ENCODE measurements around the gene PLOD3.

The PLOD3 gene

GRCh38 chr7:101238226-101239182 is 21.1 kb upstream of the PLOD3 start:
- no peak for DNase-seq (ENCODE audit: low read depth in 2 of 2)

DNA sequence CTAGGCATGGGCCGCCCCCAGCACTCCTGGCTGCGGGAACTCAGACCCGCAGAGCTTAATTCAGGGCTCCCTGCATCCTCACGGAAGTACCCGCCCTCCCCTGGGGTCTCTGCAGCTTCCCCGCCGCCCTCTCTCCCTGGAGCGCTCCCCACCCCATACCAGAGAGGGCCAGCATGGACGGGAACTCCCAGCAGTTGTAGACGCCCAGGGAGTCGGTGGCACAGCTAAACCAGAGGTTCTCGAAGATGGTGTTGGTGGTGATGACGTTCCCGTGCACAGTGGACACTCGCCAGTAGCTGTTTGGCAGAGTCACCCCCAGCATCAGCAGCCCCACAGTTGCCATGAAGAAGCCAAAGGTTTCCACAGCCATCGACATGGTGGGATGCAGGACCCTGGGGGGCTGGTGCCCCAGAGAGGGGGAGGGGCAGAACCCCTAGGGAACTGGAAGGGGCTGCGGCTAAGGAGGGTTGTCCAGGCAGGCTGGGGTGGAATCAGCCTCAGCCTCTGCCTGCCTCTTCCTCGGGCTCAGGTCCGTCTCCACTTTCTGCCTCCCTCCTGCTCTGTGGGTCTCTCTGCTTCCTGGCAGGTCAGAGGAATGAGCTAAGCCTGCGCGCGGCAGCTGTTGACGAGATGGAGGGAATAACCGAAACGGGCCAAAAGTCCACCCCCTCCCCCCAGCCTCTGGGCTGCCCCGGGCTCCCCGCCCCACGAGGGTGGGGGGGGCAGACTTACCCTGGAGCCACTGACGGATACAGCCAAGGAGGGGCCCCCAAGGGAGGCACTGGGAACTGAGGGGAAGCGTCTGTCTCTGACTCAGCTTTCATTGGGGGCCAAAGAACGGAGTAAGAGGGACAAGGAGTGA is 20.1 kb upstream of the PLOD3 start, which contains the start of gene CLDN15:
TSS of gene CLDN15 (minus strand) at position 597 of the 862 bp plus-strand sequence. CDS start at position 376, 221 bp downstream.
- no peak for DNase-seq (ENCODE audit: low read depth in 2 of 2)

GRCh38 chr7:101236292-101236835 is 19.0 kb upstream of the PLOD3 start:
- no peak for DNase-seq (ENCODE audit: low read depth in 2 of 2)

DNA sequence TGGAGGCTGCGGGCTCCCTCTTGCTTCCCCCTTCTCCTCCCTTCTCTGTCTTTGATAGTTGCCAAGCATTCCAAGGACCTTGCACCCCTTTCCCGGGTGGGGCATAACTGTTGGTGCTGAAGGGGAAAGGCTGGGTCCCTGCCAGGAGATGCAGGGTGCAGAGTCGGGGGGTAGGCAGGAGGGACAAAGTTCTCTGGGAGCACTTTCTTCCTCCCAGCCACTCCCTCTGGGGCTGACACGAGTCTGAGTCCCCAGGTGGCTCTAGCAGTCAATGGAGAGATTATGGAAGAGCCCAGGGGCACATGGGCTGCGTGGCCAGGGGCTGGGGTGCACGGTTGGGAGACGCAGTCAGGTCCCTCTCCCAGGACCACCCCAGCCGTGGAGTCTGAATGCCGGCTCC is 18.1 kb upstream of the PLOD3 start:
- no peak for DNase-seq (ENCODE audit: low read depth in 2 of 2)

DNA sequence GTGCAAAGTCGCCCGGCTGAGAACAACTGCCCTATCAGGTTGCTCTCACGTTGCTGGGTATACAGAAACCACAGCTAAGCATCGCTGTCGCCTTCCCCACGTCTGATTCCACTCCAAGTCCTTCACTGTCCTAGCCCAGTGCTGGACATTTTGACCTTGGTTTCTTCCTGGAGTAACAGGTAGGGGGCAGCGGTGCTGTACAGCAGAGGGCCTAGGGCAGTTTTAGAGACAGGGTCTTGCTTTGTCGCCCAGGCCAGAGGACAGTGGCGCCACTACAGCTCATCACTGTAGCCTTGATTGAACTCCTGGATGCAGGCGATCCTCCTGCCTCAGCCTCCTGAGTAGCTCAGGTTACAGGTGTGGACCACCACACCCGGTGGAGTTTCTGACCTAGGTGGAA is 17.7 kb upstream of the PLOD3 start:
- DNase-seq (ENCODE audit: low read depth in 2 of 2), result no peak

DNA sequence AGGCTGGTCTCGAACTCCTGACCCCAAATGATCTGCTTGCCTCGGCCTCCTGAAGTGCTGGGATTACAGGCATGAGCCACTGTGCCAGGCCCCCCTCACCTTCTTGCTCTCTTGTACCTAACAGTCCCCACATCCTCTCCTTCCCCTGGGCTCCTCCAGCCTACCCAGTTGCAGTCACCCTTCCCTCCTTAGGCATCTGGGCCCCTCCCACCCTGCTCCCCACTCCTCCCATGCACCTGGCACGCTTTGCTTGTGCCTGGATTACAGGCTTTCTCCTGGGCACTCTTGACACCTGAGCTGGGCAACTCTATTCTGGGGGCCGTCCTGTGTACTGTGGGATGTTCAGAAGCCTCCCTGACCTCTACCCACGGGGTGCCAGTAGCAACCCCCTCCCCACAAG is 17.3 kb upstream of the PLOD3 start:
- no peak for DNase-seq (ENCODE audit: low read depth in 2 of 2)

- DNase-seq (ENCODE audit: low read depth in 2 of 2), result no peak
Measured at GRCh38 chr7:101233907-101234547, 16.6 kb upstream of the PLOD3 start.

DNA sequence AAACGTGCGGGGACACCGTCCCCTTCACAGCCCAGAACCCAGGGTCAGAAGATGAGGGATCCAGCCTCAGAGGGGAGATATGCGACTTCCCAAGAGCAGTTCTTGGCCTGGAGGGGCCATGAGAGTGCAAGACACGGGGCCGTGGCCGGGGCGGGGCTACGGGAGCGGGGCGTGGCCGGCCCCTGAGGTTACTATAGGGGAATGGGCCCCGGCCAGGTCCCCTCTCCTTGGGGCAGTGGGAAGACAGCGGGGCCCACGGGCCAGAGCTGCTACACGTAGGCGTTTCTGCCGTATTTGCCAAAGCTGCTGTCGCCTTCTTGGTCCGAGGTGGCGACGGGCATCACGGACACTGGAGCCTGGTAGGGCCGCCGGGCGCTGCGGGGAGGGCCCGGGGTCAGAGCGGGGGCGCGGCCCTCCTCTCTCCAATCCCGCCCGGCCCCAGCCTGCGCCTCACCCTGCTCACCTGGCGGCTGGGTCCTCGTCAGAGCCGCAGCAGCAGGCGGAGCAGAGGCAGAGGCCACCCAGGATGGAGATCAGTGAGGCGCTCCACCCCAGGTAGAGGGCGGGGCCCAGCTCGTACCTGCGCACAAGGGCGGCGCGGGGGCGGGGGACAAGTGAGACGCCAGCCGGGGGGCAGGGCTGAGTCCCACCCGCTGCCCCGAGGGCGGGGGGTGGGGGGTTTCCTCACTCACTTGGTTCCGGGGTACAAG is 14.9 kb upstream of the PLOD3 start:
- DNase-seq (ENCODE audit: low read depth in 2 of 2), result no peak

- no peak for DNase-seq (ENCODE audit: low read depth in 2 of 2)
Measured at GRCh38 chr7:101231644-101232043, 14.3 kb upstream of the PLOD3 start.

DNA sequence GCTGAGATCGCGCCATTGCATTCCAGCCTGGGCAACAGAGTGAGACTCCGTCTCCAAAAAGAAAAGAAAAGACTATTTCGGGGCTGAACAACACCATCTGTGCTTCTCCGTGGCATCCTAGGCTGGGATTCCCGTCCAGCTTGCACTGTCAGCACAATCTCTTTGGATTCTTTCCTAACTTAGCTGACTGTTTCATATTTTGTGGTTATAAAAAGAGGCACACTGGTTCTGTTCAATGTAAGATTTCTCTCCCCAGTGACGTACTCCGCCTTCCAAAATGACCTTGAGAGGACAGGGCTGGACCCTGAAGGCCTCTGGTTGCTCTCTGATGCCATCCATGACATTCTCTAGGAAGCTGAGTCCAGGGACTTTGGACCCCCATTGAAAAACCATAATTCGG is 9.3 kb upstream of the PLOD3 start:
- DNase-seq (ENCODE audit: low read depth in 2 of 2), result no peak

DNA sequence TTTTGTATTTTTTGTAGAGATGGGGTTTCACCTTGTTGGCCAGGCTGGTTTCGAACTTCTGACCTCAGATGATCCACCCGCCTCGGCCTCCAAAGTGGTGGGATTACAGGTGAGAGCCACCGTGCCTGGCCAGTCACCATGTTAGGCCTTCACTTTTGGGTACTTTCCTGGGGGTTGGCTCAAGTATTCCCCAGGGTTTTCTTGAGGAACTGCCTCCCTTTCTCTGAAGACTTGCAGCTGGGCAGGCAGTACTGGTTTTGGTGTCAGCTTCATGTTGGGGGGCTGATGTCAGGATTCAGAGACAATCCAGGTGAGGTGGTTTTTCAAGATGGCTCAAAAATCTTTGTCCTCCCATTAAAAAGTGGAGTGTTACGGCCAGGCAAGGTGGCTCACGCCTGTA is 8.3 kb upstream of the PLOD3 start:
- DNase-seq (ENCODE audit: low read depth in 2 of 2), result no peak

DNA sequence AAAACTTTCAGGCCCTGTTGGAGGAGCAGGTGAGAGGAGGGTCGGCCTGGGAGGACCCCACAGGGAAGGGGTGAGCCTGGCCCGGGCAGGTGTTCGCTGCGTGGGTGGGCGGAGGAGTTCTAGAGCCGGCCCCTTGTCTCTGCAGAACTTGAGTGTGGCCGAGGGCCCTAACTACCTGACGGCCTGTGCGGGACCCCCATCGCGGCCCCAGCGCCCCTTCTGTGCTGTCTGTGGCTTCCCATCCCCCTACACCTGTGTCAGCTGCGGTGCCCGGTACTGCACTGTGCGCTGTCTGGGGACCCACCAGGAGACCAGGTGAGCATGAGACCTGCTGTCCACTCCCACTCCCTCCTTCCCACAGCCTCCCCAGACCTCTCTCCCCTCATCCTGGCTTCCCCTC is 6.1 kb upstream of the PLOD3 start:
- DNase-seq (ENCODE audit: low read depth in 2 of 2), result no peak

GRCh38 chr7:101222275-101222830 is 5.0 kb upstream of the PLOD3 start:
- no peak for DNase-seq (ENCODE audit: low read depth in 2 of 2)

- no peak for DNase-seq (ENCODE audit: low read depth in 2 of 2)
Measured at GRCh38 chr7:101220295-101220694, 2.9 kb upstream of the PLOD3 start.

DNA sequence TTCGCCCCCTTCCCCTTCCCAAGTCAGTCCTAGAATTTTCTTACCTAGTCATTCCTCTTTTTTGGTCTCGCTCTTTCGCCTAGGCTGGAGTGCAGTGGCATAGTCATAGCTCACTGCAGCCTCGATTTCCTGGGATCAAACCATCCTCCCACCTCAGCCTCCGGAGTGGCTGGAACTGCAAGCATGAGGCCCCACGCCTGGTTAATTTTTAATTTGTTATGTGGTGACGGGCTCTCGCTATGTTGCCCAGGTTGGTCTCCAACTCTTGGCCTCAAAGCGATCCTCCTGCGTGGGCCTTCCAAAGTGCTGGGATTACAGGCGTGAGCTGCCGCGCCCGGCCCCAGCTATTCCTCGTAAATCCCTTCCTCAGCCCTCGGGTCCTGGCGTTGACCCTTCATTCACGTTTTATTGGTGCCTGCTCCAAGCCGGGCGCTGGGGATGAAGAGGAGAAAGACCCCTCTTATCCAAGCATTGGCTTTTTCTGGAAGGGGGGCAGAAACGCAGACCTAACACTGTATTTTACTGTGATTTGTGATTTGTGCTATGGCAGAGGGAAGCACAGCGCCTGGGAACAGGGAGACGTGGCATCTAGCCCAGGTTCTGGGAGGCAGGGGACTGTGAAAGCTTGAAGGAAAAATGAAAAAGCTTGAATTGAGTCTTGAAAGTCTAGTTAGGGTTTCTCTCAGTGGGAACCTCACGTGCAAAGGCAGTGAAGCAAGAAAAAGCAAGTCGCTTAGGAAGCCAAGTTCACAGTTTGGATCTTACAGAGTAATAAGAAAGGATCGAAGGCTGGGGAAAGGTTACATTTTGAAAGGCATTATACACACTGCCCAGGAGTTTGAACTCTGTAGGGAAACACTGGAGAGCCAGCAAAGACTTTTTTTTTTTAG is 1.1 kb upstream of the PLOD3 start:
- no peak for DNase-seq (ENCODE audit: low read depth in 2 of 2)

DNA sequence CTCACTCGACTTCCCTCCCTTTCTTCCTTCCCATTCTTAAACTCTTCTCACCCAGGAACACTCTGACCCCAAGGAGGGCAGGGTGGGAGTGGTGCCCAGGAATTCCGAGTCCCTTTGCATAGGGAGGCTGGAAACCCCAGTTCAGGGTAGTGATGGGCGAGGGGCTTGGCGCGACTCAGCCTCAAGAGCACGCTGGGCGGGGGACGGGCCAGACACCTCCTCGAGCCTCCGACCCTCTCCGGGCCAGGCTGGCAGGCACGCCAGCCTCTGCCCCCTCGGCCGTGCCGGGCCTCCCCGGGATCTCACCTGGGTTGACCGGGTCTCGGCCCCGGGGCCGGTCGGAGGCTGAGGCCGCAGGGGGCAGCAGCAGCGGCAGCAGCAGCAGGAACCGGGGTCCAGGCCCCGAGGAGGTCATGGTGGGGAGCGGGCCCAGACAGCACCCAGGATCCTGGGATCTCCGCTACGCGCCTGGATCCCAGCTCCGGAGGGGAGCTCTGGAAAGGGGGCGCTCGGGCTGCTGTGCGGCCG is 457 bp downstream of the PLOD3 start:
- DNase-seq (ENCODE audit: low read depth in 2 of 2), result no peak

GRCh38 chr7:101216001-101216859 is 1.2 kb downstream of the PLOD3 start:
- no peak for DNase-seq (ENCODE audit: low read depth in 2 of 2)

DNA sequence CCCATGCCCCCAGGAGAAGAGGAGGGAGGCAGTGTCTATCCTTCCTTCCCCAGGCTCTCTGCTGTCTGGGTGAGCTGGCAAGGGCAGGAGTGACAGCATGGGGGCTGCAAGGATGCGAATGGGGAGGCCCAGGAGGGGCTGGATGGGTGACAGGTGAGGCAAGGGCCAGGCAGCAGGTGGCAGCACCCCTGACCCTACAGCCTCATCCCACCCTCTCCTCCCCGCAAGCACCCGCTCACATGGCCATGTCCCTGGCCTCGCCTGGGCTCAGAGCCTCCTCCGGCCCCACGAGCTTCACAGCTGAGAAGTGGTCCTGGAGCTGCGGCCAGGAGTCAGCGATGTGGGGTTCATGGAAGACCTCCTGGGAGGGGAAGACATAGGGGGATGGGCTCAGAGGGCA is 5.4 kb downstream of the PLOD3 start:
- no peak for DNase-seq (ENCODE audit: low read depth in 2 of 2)

GRCh38 chr7:101211501-101211900 is 5.9 kb downstream of the PLOD3 start:
- DNase-seq (ENCODE audit: low read depth in 2 of 2), result no peak
